Glomerular visceral epithelial cell (primary cell): ENCODE measurements around the gene ERN1.
"Not testable (repeated sequence)": the region's sequence is repeated elsewhere in the genome, so short reads cannot be mapped to it uniquely, and the experiment has no call there.

Experiments used
- DNase-seq: peaks from one replicate; pipeline ENCODE4 v3.0.0-alpha.2; 2016; ENCODE audit errors: extremely low spot score

The ERN1 gene

GRCh38 chr17:64129765-64130558 lies at the start of gene ERN1:
ERN1 (minus strand) TSS chr17:64130144; CDS start chr17:64130029, 115 bp downstream.
- DNase-seq: peak; percentile 97

GRCh38 chr17:64179024-64179423 lies 49.1 kb upstream of the ERN1 start:
- not testable (repeated sequence) for DNase-seq

- peak; percentile 86 for DNase-seq
These were observed 48.3 kb upstream of the ERN1 start for GRCh38 chr17:64178011-64178825.

- no peak for DNase-seq
These were observed 47.5 kb upstream of the ERN1 start for GRCh38 chr17:64177311-64178010.

GRCh38 chr17:64176556-64176955 lies 46.6 kb upstream of the ERN1 start:
- DNase-seq: no peak

GRCh38 chr17:64174686-64175456 lies 44.9 kb upstream of the ERN1 start:
- DNase-seq: peak; percentile 22

GRCh38 chr17:64173646-64174045 lies 43.7 kb upstream of the ERN1 start:
- DNase-seq: no peak

GRCh38 chr17:64172510-64172909 lies 42.6 kb upstream of the ERN1 start:
- DNase-seq: no peak

- DNase-seq: no peak
These were observed 41.1 kb upstream of the ERN1 start for GRCh38 chr17:64171041-64171440.

GRCh38 chr17:64170286-64170685 lies 40.3 kb upstream of the ERN1 start:
- no peak for DNase-seq

- not testable (repeated sequence) for DNase-seq
These were observed 37.7 kb upstream of the ERN1 start for GRCh38 chr17:64167666-64168065.

- DNase-seq: no peak
These were observed 36.9 kb upstream of the ERN1 start for GRCh38 chr17:64166876-64167275.

GRCh38 chr17:64165347-64165746 lies 35.4 kb upstream of the ERN1 start:
- DNase-seq: no peak

GRCh38 chr17:64164596-64165285 lies 34.8 kb upstream of the ERN1 start:
- no peak for DNase-seq

GRCh38 chr17:64163468-64163867 lies 33.5 kb upstream of the ERN1 start:
- no peak for DNase-seq

- DNase-seq: no peak
These were observed 32.6 kb upstream of the ERN1 start for GRCh38 chr17:64162554-64162953.

GRCh38 chr17:64161380-64162176 lies 31.6 kb upstream of the ERN1 start:
- DNase-seq: no peak

- DNase-seq: no peak
These were observed 30.4 kb upstream of the ERN1 start for GRCh38 chr17:64160378-64160777.

- DNase-seq: no peak
These were observed 29.1 kb upstream of the ERN1 start for GRCh38 chr17:64158831-64159590.
